Neuronal stem cell (in vitro differentiated cells): ENCODE data around the gene ULK4.

Experiments used
- DNase-seq: peaks from one replicate; pipeline ENCODE4 v3.0.0-alpha.2; 2013; ENCODE audit warnings: low spot score
- H2AFZ ChIP-seq: one replicate; pipeline ENCODE4 v1.6.1; 2013; ENCODE audit warnings: mild to moderate bottlenecking, low read length, inconsistent platforms
- H2AK5ac ChIP-seq: 2 replicates; pipeline ENCODE4 v1.6.1; 2013; ENCODE audit warnings: low read depth, mild to moderate bottlenecking, inconsistent platforms, low read length, moderate library complexity, mixed read lengths
- H2BK120ac ChIP-seq: 2 replicates; pipeline ENCODE4 v1.6.1; 2013; ENCODE audit warnings: low read depth, mild to moderate bottlenecking, inconsistent platforms, low read length, moderate library complexity, mixed read lengths
- H2BK12ac ChIP-seq: one replicate; pipeline ENCODE4 v1.6.1; 2013; ENCODE audit warnings: low read length, inconsistent platforms
- H2BK15ac ChIP-seq: 2 replicates; pipeline ENCODE4 v1.6.1; 2013; ENCODE audit warnings: mild to moderate bottlenecking, low read length, inconsistent platforms, mixed read lengths
- H2BK5ac ChIP-seq: one replicate; pipeline ENCODE4 v1.6.1; 2013; ENCODE audit warnings: inconsistent platforms, mild to moderate bottlenecking, low read length, moderate library complexity
- H3K14ac ChIP-seq: one replicate; pipeline ENCODE4 v1.6.1; 2013; ENCODE audit warnings: low read length, inconsistent platforms
- H3K18ac ChIP-seq: 2 replicates; pipeline ENCODE4 v1.6.1; 2013; ENCODE audit warnings: low read length, inconsistent platforms
- H3K23ac ChIP-seq: 2 replicates; pipeline ENCODE4 v1.6.1; 2013; ENCODE audit warnings: low read depth, mild to moderate bottlenecking, mixed read lengths, low read length, inconsistent platforms; ENCODE audit not compliant: poor library complexity
- H3K27ac ChIP-seq: replicated peaks from 3 replicates; pipeline ENCODE4 v1.5.1; 2013; ENCODE audit warnings: low read length, inconsistent platforms
- H3K27me3 ChIP-seq, 3 experiments: 2 replicates each; pipeline ENCODE4 v1.6.1; 2013; ENCODE audit warnings: low read length in 3 of 3, mild to moderate bottlenecking in 2 of 3, inconsistent platforms in 1 of 3, low read depth in 1 of 3, mixed read lengths in 1 of 3, moderate library complexity in 1 of 3; ENCODE audit not compliant: control insufficient read depth in 3 of 3, insufficient read depth in 3 of 3
- H3K36me3 ChIP-seq, 2 donors: replicated peaks in 1 of 2; 2 replicates each; pipeline ENCODE4 v1.6.1; 2013; ENCODE audit warnings: low read length in 2 of 2; ENCODE audit not compliant: control insufficient read depth in 2 of 2, insufficient read depth in 2 of 2
- H3K4ac ChIP-seq: 2 replicates; pipeline ENCODE4 v1.6.1; 2013; ENCODE audit warnings: inconsistent platforms, mild to moderate bottlenecking, low read length, moderate library complexity
- H3K4me1 ChIP-seq, 2 donors: 1 replicate in 1 of 2; 2 replicates in 1 of 2; pipeline ENCODE4 v1.6.1; 2013; ENCODE audit warnings: low read length in 2 of 2, low read depth in 1 of 2; ENCODE audit not compliant: control insufficient read depth in 2 of 2, insufficient read depth in 1 of 2
- H3K4me2 ChIP-seq: one replicate; pipeline ENCODE4 v1.6.1; 2013; ENCODE audit warnings: mild to moderate bottlenecking, low read length, inconsistent platforms; ENCODE audit not compliant: insufficient read depth, poor library complexity, severe bottlenecking
- H3K4me3 ChIP-seq, 2 donors: 2 replicates each; pipeline ENCODE4 v1.5.1; 2013; ENCODE audit warnings: low read length in 2 of 2, mild to moderate bottlenecking in 2 of 2, inconsistent platforms in 1 of 2, moderate library complexity in 1 of 2
- H3K79me1 ChIP-seq: one replicate; pipeline ENCODE4 v1.6.1; 2013; ENCODE audit warnings: low read depth, mild to moderate bottlenecking, inconsistent platforms, low read length, moderate library complexity
- H3K9ac ChIP-seq: one replicate; pipeline ENCODE4 v1.6.1; 2013; ENCODE audit warnings: mild to moderate bottlenecking, low read depth, low read length, inconsistent platforms; ENCODE audit not compliant: poor library complexity
- H3K9me3 ChIP-seq, 2 donors: replicated peaks in 1 of 2; 2 replicates each; pipeline versions ENCODE3 to v1.6.1; 2013; ENCODE audit warnings: low read length in 2 of 2, mild to moderate bottlenecking in 2 of 2, inconsistent platforms in 1 of 2, low read depth in 1 of 2, mixed read lengths in 1 of 2, moderate library complexity in 1 of 2; ENCODE audit not compliant: control insufficient read depth in 2 of 2, insufficient read depth in 1 of 2
- H4K8ac ChIP-seq: one replicate; pipeline ENCODE4 v1.6.1; 2013; ENCODE audit warnings: low read depth, mild to moderate bottlenecking, inconsistent platforms, low read length, moderate library complexity
- H4K91ac ChIP-seq: one replicate; pipeline ENCODE4 v1.6.1; 2013; ENCODE audit warnings: low read length, low read depth, mild to moderate bottlenecking, inconsistent platforms; ENCODE audit not compliant: poor library complexity
- WGBS, 2 donors: extraction: QIAGEN DNeasy Blood & Tissue Kit; methylation state at CpG; one replicate each; pipeline ENCODE4 v1.1.7; 2013; ENCODE audit warnings: missing lambda C conversion rate in 2 of 2, mixed read lengths in 1 of 2; ENCODE audit not compliant: insufficient read length in 2 of 2, insufficient replicate concordance in 1 of 2; ENCODE audit errors: extremely low coverage in 2 of 2; 5-methylcytosine and 5-hydroxymethylcytosine counted together

ULK4 gene

DNA sequence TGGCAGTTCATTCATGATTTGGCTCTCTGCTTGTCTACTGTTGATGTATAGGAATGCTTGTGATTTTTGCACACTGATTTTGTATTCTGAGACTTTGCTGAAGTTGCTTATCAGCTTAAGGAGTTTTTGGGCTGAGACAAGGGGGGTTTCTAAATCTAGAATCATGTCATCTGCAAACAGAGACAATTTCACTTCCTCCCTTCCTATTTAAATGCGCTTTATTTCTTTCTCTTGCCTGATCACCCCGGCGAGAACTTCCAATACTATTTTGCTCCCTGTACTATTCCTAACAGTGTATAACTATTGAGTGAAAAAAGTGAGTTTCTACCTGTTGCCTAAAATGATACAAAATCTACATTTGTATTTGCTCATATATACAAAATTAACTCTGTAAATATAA lies 128.3 kb downstream of the ULK4 start:
- H2BK12ac ChIP-seq: no peak overlapping the region
- no peaks in the 10 kb centered on the region for H3K4me1 ChIP-seq
- no peak overlapping the region for H3K4me2 ChIP-seq
- no peaks in the 10 kb centered on the region for H3K9me3 ChIP-seq
- DNase-seq: no peak
- no peak overlapping the region for H3K4me3 ChIP-seq
- no peak overlapping the region for H2BK15ac ChIP-seq
- H3K36me3 ChIP-seq: no peaks in the 10 kb centered on the region
- no peak overlapping the region for H4K91ac ChIP-seq
- H3K27me3 ChIP-seq: no peaks in the 10 kb centered on the region
- H3K4ac ChIP-seq: no peak overlapping the region
- H3K9ac ChIP-seq: no peak overlapping the region
- no peak overlapping the region for H3K23ac ChIP-seq
- no peak overlapping the region for H3K14ac ChIP-seq
- no peaks in the 10 kb centered on the region for H3K79me1 ChIP-seq
- no CpG with 5 or more reads among the region's 3 CpGs for WGBS, 2 donors
- no peak overlapping the region for H3K18ac ChIP-seq
- H2BK5ac ChIP-seq: no peak overlapping the region
- no peak overlapping the region for H2AFZ ChIP-seq
- no peak overlapping the region for H2BK120ac ChIP-seq
- no peak overlapping the region for H4K8ac ChIP-seq
- no peak overlapping the region for H2AK5ac ChIP-seq
- H3K27ac ChIP-seq: no peak overlapping the region

GRCh38 chr3:41819236-41819635 lies 142.7 kb downstream of the ULK4 start:
- no CpG with 5 or more reads among the region's 3 CpGs for WGBS, 2 donors

DNA sequence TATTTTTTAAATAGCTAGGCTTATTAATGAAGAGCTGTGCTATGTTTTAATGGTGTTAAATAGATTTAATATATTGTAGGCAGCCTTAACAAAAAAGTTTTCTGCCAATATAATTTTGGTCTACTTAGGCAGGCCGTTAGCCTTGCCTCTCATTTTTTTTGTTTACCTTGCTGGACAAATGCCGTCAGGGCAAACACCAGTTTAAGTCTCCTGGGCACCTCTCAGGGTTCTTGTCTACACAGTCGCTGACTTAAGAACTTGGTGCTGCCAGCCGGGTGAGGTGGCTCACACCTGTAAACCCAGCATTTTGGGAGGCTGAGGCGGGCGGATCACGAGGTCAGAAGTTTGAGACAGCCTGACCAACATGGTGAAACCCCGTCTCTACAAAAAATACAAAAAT lies 153.3 kb downstream of the ULK4 start:
- H4K91ac ChIP-seq: no peak overlapping the region
- no peaks in the 10 kb centered on the region for H3K36me3 ChIP-seq
- H2AFZ ChIP-seq: no peak overlapping the region
- H3K23ac ChIP-seq: no peak overlapping the region
- no peaks in the 10 kb centered on the region for H3K27me3 ChIP-seq
- no peak overlapping the region for H3K4ac ChIP-seq
- no peak overlapping the region for H2AK5ac ChIP-seq
- H3K9me3 ChIP-seq: no peaks in the 10 kb centered on the region
- DNase-seq: no peak
- no peak overlapping the region for H3K27ac ChIP-seq
- no peak overlapping the region for H4K8ac ChIP-seq
- no peak overlapping the region for H3K9ac ChIP-seq
- no peak overlapping the region for H3K14ac ChIP-seq
- H2BK5ac ChIP-seq: no peak overlapping the region
- H2BK12ac ChIP-seq: no peak overlapping the region
- H3K79me1 ChIP-seq: no peaks in the 10 kb centered on the region
- H2BK15ac ChIP-seq: no peak overlapping the region
- no peak overlapping the region for H3K4me2 ChIP-seq
- H3K4me1 ChIP-seq: no peaks in the 10 kb centered on the region
- no CpG with 5 or more reads among the region's 8 CpGs for WGBS, 2 donors
- no peak overlapping the region for H3K4me3 ChIP-seq
- no peak overlapping the region for H3K18ac ChIP-seq
- H2BK120ac ChIP-seq: no peak overlapping the region

More at GRCh38 chr3:41819236-41819635, 142.7 kb downstream of the ULK4 start:
- H3K27ac ChIP-seq: no peak overlapping the region
- no peak overlapping the region for H4K91ac ChIP-seq
- H2BK12ac ChIP-seq: no peak overlapping the region
- H3K4me2 ChIP-seq: no peak overlapping the region
- no peak overlapping the region for H3K4me3 ChIP-seq
- H3K23ac ChIP-seq: no peak overlapping the region
- H2BK15ac ChIP-seq: no peak overlapping the region
- H3K79me1 ChIP-seq: no peaks in the 10 kb centered on the region
- no peaks in the 10 kb centered on the region for H3K36me3 ChIP-seq
- no peak overlapping the region for H3K18ac ChIP-seq
- no peak overlapping the region for H2BK120ac ChIP-seq
- H3K27me3 ChIP-seq: no peaks in the 10 kb centered on the region
- no peak overlapping the region for H2BK5ac ChIP-seq
- no peak overlapping the region for H3K14ac ChIP-seq
- H2AFZ ChIP-seq: no peak overlapping the region
- no peak overlapping the region for H3K9ac ChIP-seq
- H2AK5ac ChIP-seq: no peak overlapping the region
- H3K9me3 ChIP-seq: no peaks in the 10 kb centered on the region
- DNase-seq: no peak
- no peak overlapping the region for H4K8ac ChIP-seq
- no peak overlapping the region for H3K4ac ChIP-seq
- H3K4me1 ChIP-seq: peaks cover 0 to 2% of the 10 kb centered on the region in 2 donors

- H4K8ac ChIP-seq: no peak overlapping the region
- H3K4me3 ChIP-seq: no peak overlapping the region
- H2BK120ac ChIP-seq: no peak overlapping the region
- no peak overlapping the region for H3K18ac ChIP-seq
- H2BK15ac ChIP-seq: no peak overlapping the region
- H3K27me3 ChIP-seq: no peaks in the 10 kb centered on the region
- no peak overlapping the region for H3K4ac ChIP-seq
- H3K9ac ChIP-seq: no peak overlapping the region
- H4K91ac ChIP-seq: no peak overlapping the region
- H3K4me1 ChIP-seq: no peaks in the 10 kb centered on the region
- no peak overlapping the region for H3K27ac ChIP-seq
- H3K9me3 ChIP-seq: no peaks in the 10 kb centered on the region
- WGBS, 2 donors: no CpG with 5 or more reads among the region's 1 CpG
- H3K79me1 ChIP-seq: no peaks in the 10 kb centered on the region
- no peak overlapping the region for H3K23ac ChIP-seq
- H2BK5ac ChIP-seq: no peak overlapping the region
- H2AFZ ChIP-seq: no peak overlapping the region
- no peak overlapping the region for H2BK12ac ChIP-seq
- H2AK5ac ChIP-seq: no peak overlapping the region
- no peak overlapping the region for H3K14ac ChIP-seq
- no peaks in the 10 kb centered on the region for H3K36me3 ChIP-seq
- no peak overlapping the region for H3K4me2 ChIP-seq
- DNase-seq: no peak
Observed at GRCh38 chr3:41808152-41808551, 153.8 kb downstream of the ULK4 start.
